T1000 (cell line): ENCODE data around the gene TNFAIP8.

Experiments
- DNase-seq: peaks from one replicate; lab custom pipeline; 2025; ENCODE audit warnings: mixed read lengths; lab: John Stamatoyannopoulos, UW

TNFAIP8 gene

GRCh38 chr5:119367502-119368237 lies 11.9 kb downstream of the TNFAIP8 start:
- no peak for DNase-seq

DNA sequence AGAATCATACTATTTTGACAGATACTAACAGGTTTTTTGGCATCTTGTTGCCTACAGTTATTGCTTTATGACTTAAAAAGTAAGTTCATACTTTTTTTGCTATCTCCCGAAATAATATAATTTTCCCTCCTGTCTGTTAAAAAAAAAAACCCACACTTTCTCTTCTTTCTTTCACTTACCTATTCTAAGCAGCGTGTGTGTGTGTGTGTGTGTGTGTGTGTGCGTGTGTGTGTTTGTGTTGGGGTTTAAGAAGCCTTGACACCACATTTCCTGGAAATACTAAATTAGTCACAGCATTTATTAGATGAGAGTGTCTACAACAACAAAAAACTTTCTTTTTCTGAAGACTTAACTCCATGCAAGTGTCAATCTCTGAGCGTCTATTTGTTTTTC lies 12.4 kb downstream of the TNFAIP8 start:
- DNase-seq = no peak

- no peak for DNase-seq
Measured at GRCh38 chr5:119370486-119370885, 14.7 kb downstream of the TNFAIP8 start.

DNA sequence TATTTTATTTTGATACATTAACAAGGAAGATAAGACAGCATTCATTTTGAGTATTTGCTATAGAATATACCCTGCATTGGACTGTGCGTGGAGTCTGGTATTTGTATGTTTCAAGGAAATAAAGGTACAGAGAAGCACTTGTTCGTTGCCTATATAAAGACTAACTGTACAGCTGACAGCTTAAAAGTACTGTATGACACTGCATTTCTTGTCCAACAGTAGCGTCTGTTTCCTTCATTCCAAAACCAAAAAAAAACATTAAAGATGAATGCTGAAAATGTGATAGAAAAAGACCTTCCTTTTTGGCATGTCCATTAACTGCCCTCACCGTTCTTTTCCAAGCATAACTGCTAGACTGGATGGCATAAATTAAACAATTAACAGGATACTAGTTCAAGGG lies 15.3 kb downstream of the TNFAIP8 start:
- DNase-seq = no peak

DNA sequence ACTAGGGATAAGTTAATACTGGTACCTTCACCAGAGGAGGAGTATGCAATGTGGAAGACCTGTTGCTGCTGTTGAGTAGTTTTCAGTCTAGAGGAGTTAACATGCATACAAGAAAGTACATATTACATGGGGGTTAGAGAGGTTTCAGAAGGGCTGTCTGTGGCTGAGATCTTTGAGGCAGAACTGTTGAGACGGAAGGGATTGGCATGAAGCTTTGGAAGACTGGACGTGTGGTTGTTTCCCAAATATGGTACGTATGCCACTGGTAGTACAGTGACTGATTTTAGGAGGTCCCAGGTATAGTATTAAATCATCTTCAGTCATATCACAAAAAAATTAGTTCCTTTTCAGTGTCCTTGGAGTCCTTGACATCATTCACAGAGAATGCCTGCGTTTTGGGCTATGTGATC lies 17.6 kb downstream of the TNFAIP8 start:
- DNase-seq = no peak

DNA sequence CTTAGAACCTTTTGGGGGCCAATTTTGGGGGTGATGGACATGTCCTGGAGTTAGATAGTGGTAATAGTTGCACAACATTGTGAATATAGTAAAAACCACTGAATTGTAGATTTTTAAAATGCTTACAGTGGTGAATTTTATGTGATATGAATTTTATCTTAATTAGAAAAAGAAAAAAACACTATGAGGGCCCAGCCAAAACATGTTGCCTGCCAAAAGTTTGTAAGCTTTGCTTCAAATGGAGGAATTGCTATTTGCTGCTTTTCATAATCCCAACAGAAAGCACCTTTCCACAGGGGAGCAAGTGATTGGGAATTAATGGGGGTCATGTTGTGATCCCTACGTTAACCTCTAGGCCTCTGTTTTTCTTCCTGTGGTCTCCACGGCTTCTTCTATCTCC lies 19.1 kb downstream of the TNFAIP8 start:
- DNase-seq = no peak

- DNase-seq = no peak
Measured at GRCh38 chr5:119377066-119377465, 21.2 kb downstream of the TNFAIP8 start.

DNA sequence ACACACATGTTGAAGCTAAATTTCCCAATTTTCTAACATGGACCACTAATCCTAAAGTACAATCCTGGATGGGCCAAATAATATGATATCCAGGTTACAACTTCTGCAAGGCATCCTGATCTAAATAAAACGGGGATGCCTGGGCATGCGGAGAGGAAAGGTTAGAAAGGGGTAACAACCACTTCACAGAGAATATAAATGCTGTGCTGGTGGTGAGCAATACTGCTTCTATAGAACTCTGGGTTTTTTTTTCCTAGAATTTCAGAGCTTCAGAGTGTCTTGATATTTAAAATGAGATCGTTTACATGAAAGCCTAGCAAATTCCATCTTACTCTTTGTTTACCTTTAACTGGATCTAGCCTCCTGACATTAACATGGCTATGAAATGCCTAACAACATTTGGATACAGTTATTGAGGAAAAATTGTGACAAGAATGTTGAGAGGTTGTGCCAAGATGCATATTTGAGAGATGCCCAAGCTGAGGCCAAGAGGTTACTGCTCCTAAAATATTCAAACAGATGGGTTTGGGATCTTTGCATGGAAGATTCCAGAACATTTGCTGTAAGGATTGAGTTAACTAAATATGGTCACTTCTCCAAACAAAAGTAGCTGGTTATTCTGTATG lies 22.4 kb downstream of the TNFAIP8 start:
- DNase-seq = no peak

DNA sequence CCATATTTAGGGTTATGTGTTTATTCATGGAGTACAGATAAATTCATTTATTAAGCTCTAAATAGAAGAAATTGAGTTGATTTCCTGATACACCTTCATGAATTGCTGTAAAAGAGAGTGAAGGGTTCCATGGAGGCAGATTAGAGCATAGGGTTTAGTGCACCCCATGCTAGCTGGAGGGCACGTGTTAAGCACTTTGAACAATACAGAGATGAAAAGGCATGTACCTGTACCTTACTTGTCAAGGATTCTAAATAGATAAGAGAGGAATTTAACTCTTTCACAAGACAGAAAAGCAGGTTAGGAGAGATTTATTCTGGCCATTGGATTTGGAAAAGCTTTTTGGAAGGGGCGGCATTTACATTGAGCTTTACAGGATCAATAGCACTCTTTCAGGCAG lies 23.3 kb downstream of the TNFAIP8 start:
- no peak for DNase-seq

GRCh38 chr5:119379942-119380547 lies 24.2 kb downstream of the TNFAIP8 start:
- no peak for DNase-seq

- no peak for DNase-seq
Measured at GRCh38 chr5:119382169-119382568, 26.4 kb downstream of the TNFAIP8 start.

DNA sequence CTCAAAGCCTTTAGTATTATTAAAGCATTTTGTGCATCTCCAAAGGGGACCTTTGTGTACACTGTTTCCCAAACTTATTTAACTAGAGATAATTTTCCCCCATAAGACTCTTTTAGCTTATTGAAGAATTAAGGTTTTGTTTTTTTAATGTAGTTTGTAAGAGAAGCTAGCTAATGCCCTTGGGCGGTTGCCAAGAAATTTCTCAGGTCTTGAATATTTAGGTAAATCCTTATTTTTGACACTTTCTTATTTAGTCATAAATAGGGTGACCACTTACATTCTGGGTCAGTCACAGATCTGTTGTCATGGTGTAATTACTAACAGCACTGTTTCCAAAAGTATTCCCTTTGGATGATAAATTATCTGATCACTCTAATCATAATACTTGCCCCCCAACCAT lies 27.2 kb downstream of the TNFAIP8 start:
- no peak for DNase-seq

DNA sequence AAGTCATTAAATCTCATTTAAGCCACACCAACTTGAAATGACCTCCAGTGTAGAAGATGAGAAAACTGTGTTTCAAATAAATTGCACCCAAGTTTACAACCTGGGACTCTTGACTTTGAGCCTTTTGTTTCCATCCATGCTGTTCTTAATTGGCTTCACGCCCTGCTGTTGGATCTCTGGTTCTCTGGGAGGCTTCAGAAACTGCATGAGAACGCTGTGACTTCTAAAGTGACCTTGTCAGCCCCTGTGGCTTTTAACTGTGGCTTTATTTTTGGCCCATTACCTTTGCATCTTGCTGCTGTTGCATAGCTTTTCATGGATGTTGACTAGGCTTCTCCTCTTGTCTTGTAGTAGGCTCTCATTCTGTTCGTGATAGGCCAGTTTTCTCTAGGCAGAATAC lies 29.3 kb downstream of the TNFAIP8 start:
- no peak for DNase-seq

GRCh38 chr5:119385536-119386128 lies 29.8 kb downstream of the TNFAIP8 start:
- no peak for DNase-seq

DNA sequence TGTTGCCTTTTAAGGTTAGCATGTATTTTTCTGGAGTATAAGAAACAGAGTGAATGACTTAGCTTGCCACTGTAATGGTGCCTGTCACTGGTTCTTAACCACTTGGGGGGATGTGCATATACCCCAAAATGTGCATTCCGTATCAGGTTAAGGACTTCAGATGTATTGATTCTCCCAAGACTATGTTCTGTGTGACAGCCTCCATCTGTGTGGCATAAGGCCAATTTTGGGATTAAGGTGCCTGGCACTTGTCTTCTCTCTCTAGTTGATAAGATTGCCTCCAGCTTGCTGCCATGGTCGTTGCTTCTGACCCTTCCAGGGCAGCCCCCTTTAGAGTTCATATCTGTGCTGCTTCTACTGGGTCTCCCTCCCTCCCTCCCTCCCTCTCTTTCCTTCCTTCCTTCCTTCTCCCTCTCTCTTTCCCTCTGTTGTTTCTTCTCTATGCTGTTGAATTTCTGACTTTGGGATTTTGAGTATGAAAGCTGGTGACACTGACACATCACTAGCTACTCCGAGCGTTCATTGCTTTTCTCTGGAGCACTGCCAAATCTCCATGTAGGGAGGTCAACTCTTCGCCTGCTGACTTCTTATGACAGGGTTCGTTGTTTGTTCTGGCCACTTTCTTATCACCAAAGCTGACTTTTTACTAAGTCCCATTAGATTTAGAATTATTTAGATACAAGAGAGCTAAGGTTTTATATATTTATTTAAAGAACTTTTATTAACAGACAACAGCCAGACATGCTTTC lies 31.0 kb downstream of the TNFAIP8 start:
- no peak for DNase-seq

DNA sequence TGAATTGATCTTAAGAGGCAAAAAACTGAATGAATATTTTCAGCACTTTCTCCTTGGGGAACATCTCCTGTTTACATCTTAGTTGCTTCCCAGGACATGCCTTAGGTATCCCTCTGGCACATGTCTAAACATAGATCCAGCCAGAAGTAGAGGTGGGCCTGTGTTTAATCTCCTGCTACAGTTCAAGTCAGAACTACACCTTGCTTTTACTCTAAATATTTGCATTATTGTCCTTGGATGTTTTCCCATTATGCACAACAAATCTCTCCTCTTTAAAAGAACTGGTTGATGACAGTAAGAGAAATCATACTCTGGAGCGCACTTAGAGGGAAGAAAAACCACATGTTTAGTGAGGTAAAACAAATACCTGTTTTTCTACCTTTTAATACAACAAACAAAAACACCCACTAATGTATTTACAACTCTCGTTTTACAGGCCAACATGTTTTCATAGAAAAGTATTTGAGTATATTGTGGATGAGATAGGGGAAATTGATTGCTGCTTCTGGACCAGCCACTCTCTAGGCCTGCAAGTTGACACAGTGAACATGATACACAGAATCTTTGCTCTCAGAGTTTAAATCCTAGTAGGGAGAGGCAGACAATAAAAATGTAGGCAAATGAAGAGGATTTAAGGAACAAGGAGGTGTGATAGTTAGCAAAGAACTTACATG lies 32.3 kb downstream of the TNFAIP8 start:
- no peak for DNase-seq

DNA sequence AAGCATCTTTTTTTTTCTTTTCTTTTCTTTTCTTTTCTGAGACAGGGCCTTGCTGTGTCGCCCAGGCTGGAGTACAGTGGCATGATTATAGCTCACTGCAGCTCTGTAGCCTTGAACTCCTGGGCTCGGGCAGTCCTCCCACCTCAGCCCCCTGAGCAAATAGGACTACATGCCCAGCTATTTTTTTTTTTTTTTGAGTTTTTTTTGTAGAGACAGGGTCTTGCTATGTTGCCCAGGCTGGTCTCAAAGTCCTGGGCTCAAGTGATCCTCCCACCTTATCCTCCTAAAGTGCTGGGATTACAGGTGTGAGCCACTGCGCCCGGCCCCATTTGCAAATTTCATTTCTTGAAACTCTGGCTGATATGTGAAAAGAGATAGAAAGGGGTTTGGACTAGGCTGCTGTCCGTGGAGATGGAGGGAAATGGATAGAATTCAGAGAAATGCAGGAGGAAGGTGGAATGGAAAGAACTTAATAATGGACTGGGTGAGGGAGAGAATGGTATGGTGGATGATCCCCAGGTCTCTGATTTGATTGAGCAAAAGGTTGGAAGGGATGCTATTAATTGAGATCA lies 32.9 kb downstream of the TNFAIP8 start:
- no peak for DNase-seq

- DNase-seq = no peak
Measured at GRCh38 chr5:119389288-119390030, 33.6 kb downstream of the TNFAIP8 start.

- no peak for DNase-seq
Measured at GRCh38 chr5:119390404-119390803, 34.6 kb downstream of the TNFAIP8 start.

GRCh38 chr5:119393201-119393691 lies 37.4 kb downstream of the TNFAIP8 start:
- DNase-seq = no peak
